Fibroblast of lung (primary cell): Measurements from ENCODE around the gene LENG1. TPM values are rescaled to one million over a fixed set of nuclear protein-coding genes. Genes with fewer than 3 reads are reported as not detected.

Experiments used
- DNase-seq, 2 donors: peaks; one replicate each; pipeline versions ENCODE4 v3.0.0 to v3.0.0-alpha.2; 2010; ENCODE audit warnings: low read depth in 2 of 2
- H2AFZ ChIP-seq: 2 replicates; pipeline ENCODE4 v1.5.1; 2012; ENCODE audit warnings: low read length, control low read depth, inconsistent platforms
- H3K27ac ChIP-seq: 2 replicates; pipeline ENCODE4 v1.5.1; 2011; ENCODE audit warnings: low read length, control low read depth; ENCODE audit not compliant: insufficient read depth
- H3K27me3 ChIP-seq: 2 replicates; pipeline ENCODE4 v1.5.1; 2011; ENCODE audit warnings: mild to moderate bottlenecking, low read length; ENCODE audit not compliant: control insufficient read depth, insufficient read depth
- H3K36me3 ChIP-seq: 2 replicates; pipeline ENCODE4 v1.5.1; 2011; ENCODE audit warnings: low read length; ENCODE audit not compliant: control insufficient read depth, insufficient read depth
- H3K4me1 ChIP-seq: 2 replicates; pipeline ENCODE4 v1.5.1; 2011; ENCODE audit warnings: low read length; ENCODE audit not compliant: control insufficient read depth, insufficient read depth; ENCODE audit errors: extremely low read depth
- H3K4me2 ChIP-seq: 2 replicates; pipeline ENCODE4 v1.5.1; 2011; ENCODE audit warnings: low read length, control low read depth; ENCODE audit not compliant: insufficient read depth; ENCODE audit errors: extremely low read depth
- H3K4me3 ChIP-seq, 4 experiments: fragments of 200-600 bp in 1 of 4; sonication (generic) in 1 of 4; replicated peaks in 1 of 4; 2 replicates each; pipeline ENCODE4 v1.5.1; 2011 to 2016; ENCODE audit warnings: low read length in 4 of 4, low read depth in 3 of 4, mild to moderate bottlenecking in 3 of 4, control low read depth in 2 of 4, inconsistent platforms in 1 of 4, mixed read lengths in 1 of 4; ENCODE audit not compliant: insufficient read depth in 1 of 4; ENCODE audit errors: control extremely low read depth in 1 of 4
- H3K79me2 ChIP-seq: 2 replicates; pipeline ENCODE4 v1.5.1; 2012; ENCODE audit warnings: mild to moderate bottlenecking, low read length, inconsistent platforms; ENCODE audit not compliant: control insufficient read depth, insufficient read depth
- H3K9ac ChIP-seq: 2 replicates; pipeline ENCODE4 v1.5.1; 2011; ENCODE audit warnings: mild to moderate bottlenecking, low read length, control low read depth; ENCODE audit not compliant: insufficient read depth
- H3K9me3 ChIP-seq: 2 replicates; pipeline ENCODE4 v1.5.1; 2012; ENCODE audit warnings: low read depth, low read length; ENCODE audit not compliant: control insufficient read depth, insufficient read depth
- H4K20me1 ChIP-seq: 2 replicates; pipeline ENCODE4 v1.5.1; 2011; ENCODE audit warnings: low read length; ENCODE audit not compliant: control insufficient read depth, insufficient read depth; ENCODE audit errors: extremely low read depth
- EZH2 ChIP-seq: IDR thresholded peaks from 2 replicates; pipeline ENCODE4 v1.5.1; 2012; ENCODE audit warnings: low read length, control low read depth, mild to moderate bottlenecking; ENCODE audit errors: missing control alignments
- polyA plus RNA-seq, 2 donors: library from polyadenylated mRNA; depleted of rRNA in 1 of 2; stranded (reverse) in 1 of 2; unstranded in 1 of 2; fragments of >200 nt; gene quantifications; 2 replicates each; pipeline ENCODE4 v1.2.1, GENCODE V29; 2011 to 2012; ENCODE audit warnings: missing spikeins in 1 of 2
- total RNA-seq: library from RNA; depleted of rRNA; stranded (reverse); fragments of >200 nt; gene quantifications from 2 replicates; pipeline ENCODE4 v1.2.1, GENCODE V29; 2014
- TF ChIP-seq, protein P1 (sequence below), 2 donors: IDR thresholded peaks in 1 of 2; conservative IDR thresholded peaks in 1 of 2; 1 replicate in 1 of 2; 2 replicates in 1 of 2; pipeline ENCODE4 v1.5.1; 2011 to 2012; ENCODE audit warnings: low read length in 2 of 2, control low read depth in 1 of 2, inconsistent platforms in 1 of 2, low read depth in 1 of 2, mild to moderate bottlenecking in 1 of 2

The LENG1 gene
- total and polyA plus RNA-seq, 2 donors (not counting 1 experiment from before 2014, with no cell fraction given): 3.2 to 7.3 TPM

- Histone ChIP-seq H3K9ac (no peak overlapping the region), H3K27me3 (no peaks in the 10 kb centered on the region), H3K9me3 (no peaks in the 10 kb centered on the region), H3K4me2 (no peak overlapping the region), H3K27ac (no peak overlapping the region), H2AFZ (no peak overlapping the region), H3K79me2 (peaks cover 9% of the 10 kb centered on the region), H3K4me3 (no peak overlapping the region), H3K4me1 (no peaks in the 10 kb centered on the region), H3K36me3 (peaks cover 12% of the 10 kb centered on the region), H4K20me1 (no peaks in the 10 kb centered on the region)
- TF ChIP-seq EZH2: no peak
- TF ChIP-seq, protein P1, sequence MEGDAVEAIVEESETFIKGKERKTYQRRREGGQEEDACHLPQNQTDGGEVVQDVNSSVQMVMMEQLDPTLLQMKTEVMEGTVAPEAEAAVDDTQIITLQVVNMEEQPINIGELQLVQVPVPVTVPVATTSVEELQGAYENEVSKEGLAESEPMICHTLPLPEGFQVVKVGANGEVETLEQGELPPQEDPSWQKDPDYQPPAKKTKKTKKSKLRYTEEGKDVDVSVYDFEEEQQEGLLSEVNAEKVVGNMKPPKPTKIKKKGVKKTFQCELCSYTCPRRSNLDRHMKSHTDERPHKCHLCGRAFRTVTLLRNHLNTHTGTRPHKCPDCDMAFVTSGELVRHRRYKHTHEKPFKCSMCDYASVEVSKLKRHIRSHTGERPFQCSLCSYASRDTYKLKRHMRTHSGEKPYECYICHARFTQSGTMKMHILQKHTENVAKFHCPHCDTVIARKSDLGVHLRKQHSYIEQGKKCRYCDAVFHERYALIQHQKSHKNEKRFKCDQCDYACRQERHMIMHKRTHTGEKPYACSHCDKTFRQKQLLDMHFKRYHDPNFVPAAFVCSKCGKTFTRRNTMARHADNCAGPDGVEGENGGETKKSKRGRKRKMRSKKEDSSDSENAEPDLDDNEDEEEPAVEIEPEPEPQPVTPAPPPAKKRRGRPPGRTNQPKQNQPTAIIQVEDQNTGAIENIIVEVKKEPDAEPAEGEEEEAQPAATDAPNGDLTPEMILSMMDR (conservative IDR thresholded peaks at IDR 0.05 in 1 of 2, IDR thresholded peaks at IDR 0.05 in 1 of 2; ENCODE audit: low read depth in 1 of 2, low read length in 2 of 2): no peak
- no peak for DNase-seq
Observed at GRCh38 chr19:54107876-54108490, 51.5 kb downstream of the LENG1 start.

DNA sequence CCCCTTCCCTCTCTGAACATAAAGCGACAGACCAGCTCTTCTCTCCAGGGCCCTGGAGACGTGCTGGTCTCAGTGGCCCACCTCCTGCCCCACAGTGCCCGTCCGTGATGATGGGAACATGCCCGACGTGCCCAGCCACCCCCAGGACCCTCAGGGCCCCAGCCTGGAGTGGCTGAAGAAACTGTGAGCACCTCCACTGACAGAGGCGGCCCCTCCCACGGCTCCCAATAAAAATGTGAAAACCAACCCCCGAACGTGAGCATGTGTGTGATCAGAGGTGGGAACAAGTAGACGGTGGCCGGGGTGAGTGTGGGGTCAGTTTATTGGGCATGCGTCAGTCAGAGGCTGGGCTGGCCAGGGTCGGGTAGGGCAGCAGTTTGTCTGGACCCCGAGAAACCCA is 52.8 kb downstream of the LENG1 start:
- Histone ChIP-seq H3K4me2 (no peak overlapping the region), H3K4me1 (no peaks in the 10 kb centered on the region), H3K9me3 (no peaks in the 10 kb centered on the region), H3K27ac (no peak overlapping the region), H3K36me3 (peaks cover 12% of the 10 kb centered on the region), H3K4me3 (no peak overlapping the region), H2AFZ (no peak overlapping the region), H3K79me2 (peaks cover 11% of the 10 kb centered on the region), H4K20me1 (no peaks in the 10 kb centered on the region), H3K9ac (no peak overlapping the region), H3K27me3 (no peaks in the 10 kb centered on the region)
- DNase-seq: no peak
- TF ChIP-seq, protein P1 (conservative IDR thresholded peaks at IDR 0.05 in 1 of 2, IDR thresholded peaks at IDR 0.05 in 1 of 2; ENCODE audit: low read depth in 1 of 2, low read length in 2 of 2): no peak
- no peak for TF ChIP-seq EZH2

DNA sequence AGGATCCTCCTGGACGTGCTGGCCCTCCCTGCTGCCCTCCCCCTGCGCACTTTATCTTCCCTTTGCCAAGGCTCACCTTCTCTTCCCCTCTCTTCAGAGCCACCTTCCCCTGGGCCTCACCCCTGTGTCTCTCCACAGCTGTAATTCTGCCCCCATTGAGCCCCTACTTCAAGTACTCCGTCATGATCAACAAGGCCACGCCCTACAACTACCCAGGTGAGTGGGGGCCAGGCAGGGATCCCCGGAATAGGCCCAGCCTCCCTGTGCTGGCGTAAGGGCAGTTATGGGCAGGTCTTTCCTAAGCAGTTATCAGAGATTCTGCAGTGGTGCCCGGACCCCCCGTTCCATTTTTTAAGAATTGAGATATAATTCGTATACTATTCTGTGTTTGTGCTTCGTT is 53.7 kb downstream of the LENG1 start:
- Histone ChIP-seq H3K27ac (no peak overlapping the region), H3K27me3 (no peaks in the 10 kb centered on the region), H3K9ac (no peak overlapping the region), H3K79me2 (peaks cover 11% of the 10 kb centered on the region), H3K36me3 (peaks cover 11% of the 10 kb centered on the region), H3K4me3 (no peak overlapping the region), H4K20me1 (no peaks in the 10 kb centered on the region), H3K4me2 (no peak overlapping the region), H2AFZ (no peak overlapping the region), H3K9me3 (no peaks in the 10 kb centered on the region), H3K4me1 (no peaks in the 10 kb centered on the region)
- DNase-seq: no peak
- TF ChIP-seq, protein P1 (conservative IDR thresholded peaks at IDR 0.05 in 1 of 2, IDR thresholded peaks at IDR 0.05 in 1 of 2; ENCODE audit: low read depth in 1 of 2, low read length in 2 of 2): no peak
- no peak for TF ChIP-seq EZH2

Other genes starting within 250 kb of the LENG1 start
- gene CACNG8, start 196.8 kb downstream of the LENG1 start, total RNA-seq: under 0.01 TPM in 1 of 2 replicates, not detected in the other
- gene CACNG8, start 196.8 kb downstream of the LENG1 start, polyA plus RNA-seq: 0.01 TPM in 2 replicates
- under 0.01 TPM in 1 of 2 replicates, not detected in the other for gene CACNG6, start 168.1 kb downstream of the LENG1 start, total RNA-seq
- 0.06 TPM in 1 of 2 replicates, not detected in the other for gene CACNG6, start 168.1 kb downstream of the LENG1 start, polyA plus RNA-seq
- gene VSTM1, start 95.8 kb downstream of the LENG1 start, total RNA-seq: not detected in 2 replicates
- gene VSTM1, start 95.8 kb downstream of the LENG1 start, polyA plus RNA-seq: not detected in 2 replicates
- gene TARM1, start 78.4 kb downstream of the LENG1 start, total RNA-seq: not detected in 2 replicates
- gene TARM1, start 78.4 kb downstream of the LENG1 start, polyA plus RNA-seq: not detected in 2 replicates
- under 0.01 and 0.51 TPM in 2 replicates for gene OSCAR, start 58.9 kb downstream of the LENG1 start, total RNA-seq
- gene OSCAR, start 58.9 kb downstream of the LENG1 start, polyA plus RNA-seq: 0.14 and 0.15 TPM in 2 replicates
- gene NDUFA3, start 56.9 kb downstream of the LENG1 start, total RNA-seq: 10.3 and 22.8 TPM in 2 replicates
- gene NDUFA3, start 56.9 kb downstream of the LENG1 start, polyA plus RNA-seq: 35.4 and 35.9 TPM in 2 replicates
- 16.7 and 19.2 TPM in 2 replicates for gene TFPT, start 44.1 kb downstream of the LENG1 start, total RNA-seq
- 9.0 and 10.8 TPM in 2 replicates for gene TFPT, start 44.1 kb downstream of the LENG1 start, polyA plus RNA-seq
- 43.4 and 45.2 TPM in 2 replicates for gene PRPF31, start 44.0 kb downstream of the LENG1 start, total RNA-seq
- 48.7 and 68.3 TPM in 2 replicates for gene PRPF31, start 44.0 kb downstream of the LENG1 start, polyA plus RNA-seq
- 6.2 and 10.4 TPM in 2 replicates for gene CNOT3, start 22.0 kb downstream of the LENG1 start, total RNA-seq
- gene CNOT3, start 22.0 kb downstream of the LENG1 start, polyA plus RNA-seq: 10.7 and 19.5 TPM in 2 replicates
- 0.26 and 0.33 TPM in 2 replicates for gene TMC4, start 13.4 kb upstream of the LENG1 start, total RNA-seq
- gene TMC4, start 13.4 kb upstream of the LENG1 start, polyA plus RNA-seq: 0.25 and 0.59 TPM in 2 replicates
- gene MBOAT7, start 29.9 kb upstream of the LENG1 start, total RNA-seq: 25.2 and 41.1 TPM in 2 replicates
- gene MBOAT7, start 29.9 kb upstream of the LENG1 start, polyA plus RNA-seq: 28.6 and 42.0 TPM in 2 replicates
- 57.8 and 61.6 TPM in 2 replicates for gene TSEN34, start 31.6 kb upstream of the LENG1 start, total RNA-seq
- gene TSEN34, start 31.6 kb upstream of the LENG1 start, polyA plus RNA-seq: 22.5 and 30.5 TPM in 2 replicates
- gene RPS9, start 41.1 kb upstream of the LENG1 start, total RNA-seq: 2,583 and 2,622 TPM in 2 replicates
- gene RPS9, start 41.1 kb upstream of the LENG1 start, polyA plus RNA-seq: 1,242 and 1,509 TPM in 2 replicates
- gene LILRB3, start 63.3 kb upstream of the LENG1 start, total RNA-seq: not detected in 2 replicates
- gene LILRB3, start 63.3 kb upstream of the LENG1 start, polyA plus RNA-seq: not detected in 2 replicates
- not detected in 2 replicates for gene LILRA6, start 83.1 kb upstream of the LENG1 start, total RNA-seq
- gene LILRA6, start 83.1 kb upstream of the LENG1 start, polyA plus RNA-seq: not detected in 2 replicates
- gene LILRB5, start 97.6 kb upstream of the LENG1 start, total RNA-seq: not detected in 2 replicates
- not detected in 2 replicates for gene LILRB5, start 97.6 kb upstream of the LENG1 start, polyA plus RNA-seq
- gene LILRB2, start 121.4 kb upstream of the LENG1 start, total RNA-seq: not detected in 2 replicates
- not detected in 2 replicates for gene LILRB2, start 121.4 kb upstream of the LENG1 start, polyA plus RNA-seq
- gene LILRA5, start 153.4 kb upstream of the LENG1 start, total RNA-seq: not detected in 2 replicates
- not detected in 2 replicates for gene LILRA5, start 153.4 kb upstream of the LENG1 start, polyA plus RNA-seq
- not detected in 2 replicates for gene LILRA4, start 179.4 kb upstream of the LENG1 start, total RNA-seq
- gene LILRA4, start 179.4 kb upstream of the LENG1 start, polyA plus RNA-seq: not detected in 2 replicates
- not detected in 2 replicates for gene LAIR1, start 205.2 kb upstream of the LENG1 start, total RNA-seq
- not detected in 2 replicates for gene LAIR1, start 205.2 kb upstream of the LENG1 start, polyA plus RNA-seq